ENCODE data around the gene SLCO4A1. TPM values are rescaled to one million over a fixed set of nuclear protein-coding genes. Genes with fewer than 3 reads are reported as not detected.

SLCO4A1 gene
- total and polyA plus RNA-seq, 9 of the 15 experiments (the other 6 are each of a cell fraction or from before 2014, with no cell fraction given) = 1.6 to 21.9 (median 12.8) TPM

GRCh38 chr20:62617711-62618483 is 24.4 kb upstream of the SLCO4A1 start:
- no peak for DNase-seq (ENCODE audit: extremely low read depth in 1 of 4, low spot score in 3 of 4)
- peaks cover 5 to 18% of the 10 kb centered on the region in 2 experiments; a peak in 3 of 5 replicates for H3K27me3 ChIP-seq (ENCODE audit: control insufficient read depth in 2 of 2, insufficient read depth in 2 of 2, low read length in 2 of 2)
- no peaks in the 10 kb centered on the region for H3K9me1 ChIP-seq (ENCODE audit: control insufficient read depth, insufficient read depth, low read length)
- peaks cover 3 to 53% of the 10 kb centered on the region in 2 experiments for H3K4me1 ChIP-seq (replicated peaks in 1 of 2; ENCODE audit: control insufficient read depth in 2 of 2, insufficient read depth in 2 of 2, low read length in 2 of 2)
- no TSS peak for BruUV-seq (replicated peaks)
- H2AFZ ChIP-seq (ENCODE audit: low read depth, low read length) = no peak overlapping the region
- H3K4me2 ChIP-seq (ENCODE audit: insufficient read depth, low read length) = no peak overlapping the region
- ATAC-seq = no peak
- peak overlapping the region in 1 of 2 experiments; percentile 65; a peak in 1 of 4 replicates for H3K9ac ChIP-seq (ENCODE audit: insufficient read depth in 1 of 2, low read depth in 2 of 2, low read length in 2 of 2)
- CTCF ChIA-PET (ENCODE audit: low intra/inter-chr PET ratio) = interaction anchor here (1.9 kb wide), 1 partner anchor 118 kb away, joined by 15 read pairs; no protein-coding TSS in a partner anchor
- POLR2A ChIA-PET = interaction anchor here (0.8 to 1.2 kb wide), 3 partner anchors 33 to 145 kb away, joined by 3 read pairs; no protein-coding TSS in a partner anchor
- no peak for FAIRE-seq
- TF ChIP-seq TBL1XR1 (IDR thresholded peaks at IDR 0.05; ENCODE audit: low read length in 2 of 2) = no peak
- TF ChIP-seq RERE (CRISPR knock-in tag; IDR thresholded peaks at IDR 0.05; ENCODE audit: borderline replicate concordance) = no peak
- TF ChIP-seq SMAD1 (IDR thresholded peaks at IDR 0.05; ENCODE audit: low read depth, low read length, partially characterized antibody) = no peak
- no peak for TF ChIP-seq SAFB2 (IDR thresholded peaks at IDR 0.05; ENCODE audit: borderline replicate concordance, low read depth, low read length, severe bottlenecking)
- TF ChIP-seq RNF2 (IDR thresholded peaks at IDR 0.05) = no peak
- no peak for TF ChIP-seq E2F4 (CRISPR knock-in tag; IDR thresholded peaks at IDR 0.05; ENCODE audit: low read depth)
- no peak for TF ChIP-seq BRD9 (IDR thresholded peaks at IDR 0.05; ENCODE audit: low read depth, partially characterized antibody)
- no peak for TF ChIP-seq BRCA1 (IDR thresholded peaks at IDR 0.05)
- TF ChIP-seq BRCA1 (CRISPR knock-in tag; IDR thresholded peaks at IDR 0.05) = no peak
- no peak for TF ChIP-seq E2F8 (IDR thresholded peaks at IDR 0.05; ENCODE audit: low read depth, partially characterized antibody)
- no peaks in the 10 kb centered on the region for H3K9me3 ChIP-seq (replicated peaks; ENCODE audit: control insufficient read depth, insufficient read depth, low read depth, low read length)
- H3K4me3 ChIP-seq = no peak overlapping the region
- peaks cover 3% of the 10 kb centered on the region; the same call in 1 of the 2 replicates for H4K20me1 ChIP-seq (replicated peaks; ENCODE audit: control insufficient read depth, insufficient read depth, low read length)
- intact Hi-C loops (cut with micrococcal nuclease) (loop anchor here (2.0 to 5.0 kb wide), 3 partner anchors 35 to 207 kb away; no protein-coding TSS in a partner anchor), in situ Hi-C loops (cut with MboI) (loop anchor here (10.0 kb wide), 2 partner anchors 203 to 313 kb away; partner anchors contain the start of gene ADRM1)
- no peaks in the 10 kb centered on the region for H3K79me2 ChIP-seq (ENCODE audit: control insufficient read depth, insufficient read depth, low read length)
- H3K27ac ChIP-seq (ENCODE audit: extremely low read depth, low read depth, low read length) = no peak overlapping the region
- 41% methylated on average over 21 of the region's 23 CpGs for WGBS (ENCODE audit: insufficient coverage, low coverage, missing lambda C conversion rate)
- no peaks in the 10 kb centered on the region for H3K36me3 ChIP-seq (ENCODE audit: control insufficient read depth, insufficient read depth, low read length)

All from K562 (cell line).